Skin of body (tissue), 2 donors: ENCODE measurements around the gene MERTK. TPM values are rescaled to one million over a fixed set of nuclear protein-coding genes. Genes with fewer than 3 reads are reported as not detected.
"Not testable (repeated sequence)": the region's sequence is repeated elsewhere in the genome, so short reads cannot be mapped to it uniquely, and the experiment has no call there.

Experiments used
- DNase-seq: peaks from one replicate; lab custom pipeline; 2025; lab: John Stamatoyannopoulos, UW
- total RNA-seq: library from RNA; depleted of rRNA; stranded (reverse); fragments of >200 nt; gene quantifications from one replicate; pipeline ENCODE4 v1.2.3, GENCODE V29; 2014

MERTK gene
- total RNA-seq, 1 donor from 2014 or later = 9.5 TPM

GRCh38 chr2:111909997-111910396, 11.6 kb downstream of the MERTK start:
- not testable (repeated sequence) for DNase-seq

- DNase-seq = no peak
Measured at GRCh38 chr2:111910609-111911277, 12.3 kb downstream of the MERTK start.

- not testable (repeated sequence) for DNase-seq
Measured at GRCh38 chr2:111911295-111911977, 13.0 kb downstream of the MERTK start.

DNA sequence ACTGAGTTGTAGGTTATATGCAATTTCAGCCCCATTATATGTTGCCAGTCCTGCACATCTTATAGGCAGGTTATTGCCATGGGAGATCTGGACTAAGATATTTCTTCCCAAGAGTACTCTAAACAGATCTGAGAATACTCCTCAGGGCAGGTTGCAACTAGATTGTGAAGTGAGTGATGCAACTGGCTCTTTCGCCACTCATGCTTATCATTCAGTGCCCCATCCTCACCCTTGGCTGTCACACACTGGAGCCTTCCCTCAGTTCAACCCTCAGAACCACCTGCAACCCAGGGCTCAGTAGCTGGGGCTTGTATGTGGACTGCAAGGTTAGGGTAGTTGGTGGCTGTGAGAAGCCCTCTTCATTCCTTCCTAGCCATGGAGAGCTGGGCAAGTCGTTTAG, 14.1 kb downstream of the MERTK start:
- no peak for DNase-seq

- no peak for DNase-seq
Measured at GRCh38 chr2:111917106-111917505, 18.7 kb downstream of the MERTK start.

DNA sequence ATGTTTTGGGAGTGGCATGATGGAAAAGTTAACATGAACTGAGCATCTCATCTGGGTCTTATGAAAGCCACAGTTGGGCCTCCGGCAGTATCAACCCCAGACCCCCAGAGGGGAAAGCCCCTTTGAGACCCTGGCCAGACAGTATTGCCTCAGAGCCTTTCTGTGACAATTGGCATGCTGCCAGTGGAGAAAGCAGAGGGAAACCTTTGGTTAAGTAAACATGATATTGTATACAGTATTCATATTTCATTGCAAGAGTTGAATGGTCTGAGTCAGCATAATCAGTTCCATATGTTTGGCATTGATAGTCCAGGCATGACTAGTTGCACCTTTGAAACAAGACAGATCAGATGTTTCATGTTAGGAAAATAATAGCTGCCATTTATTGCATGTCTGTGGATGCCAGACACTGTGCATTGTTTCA, 20.0 kb downstream of the MERTK start:
- DNase-seq = peak; percentile 94

GRCh38 chr2:111919365-111919764, 21.0 kb downstream of the MERTK start:
- no peak for DNase-seq

- no peak for DNase-seq
Measured at GRCh38 chr2:111919794-111920608, 21.6 kb downstream of the MERTK start.

- peak; percentile 25 for DNase-seq
Measured at GRCh38 chr2:111923276-111923804, 24.9 kb downstream of the MERTK start.

- no peak for DNase-seq
Measured at GRCh38 chr2:111924617-111925107, 26.3 kb downstream of the MERTK start.

DNA sequence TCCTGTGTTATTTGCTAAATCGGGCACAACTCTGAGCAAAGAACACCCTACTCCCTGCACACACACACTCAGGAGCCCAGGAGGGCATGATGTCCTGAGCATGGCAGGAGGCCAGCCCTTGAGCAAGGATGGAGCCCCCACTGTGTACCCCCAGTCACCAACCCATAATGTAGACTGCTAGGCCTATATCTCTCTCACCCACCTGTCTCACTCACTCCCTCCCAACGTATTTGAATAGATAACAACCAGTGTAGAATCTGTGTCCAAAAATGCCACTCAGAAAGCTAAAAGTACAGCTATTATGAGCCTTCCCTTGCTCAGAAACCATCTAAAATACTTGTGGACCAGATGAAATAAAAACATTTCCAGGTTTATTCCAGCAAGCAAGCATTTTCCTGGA, 29.3 kb downstream of the MERTK start:
- DNase-seq = no peak

GRCh38 chr2:111930409-111930808, 32.0 kb downstream of the MERTK start:
- DNase-seq = no peak

DNA sequence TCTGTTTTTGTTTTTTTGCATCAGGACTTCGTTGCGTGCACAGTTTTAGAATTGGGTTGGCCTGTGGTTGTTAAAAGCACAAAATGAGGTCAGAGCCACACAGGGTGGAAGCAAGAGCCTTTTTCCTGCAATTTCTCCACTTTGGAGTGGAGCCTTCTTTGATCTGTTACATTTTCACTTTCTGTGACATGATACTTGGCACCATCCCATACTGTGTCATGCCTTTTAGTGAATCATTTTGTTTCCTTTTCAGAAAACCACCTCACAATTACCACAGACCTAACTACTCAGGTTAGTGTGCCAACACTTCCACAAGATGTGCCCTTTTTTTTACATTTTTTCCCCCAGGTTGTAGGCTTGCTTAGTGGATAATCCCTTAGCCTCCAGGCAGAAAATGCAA, 32.5 kb downstream of the MERTK start:
- DNase-seq = no peak

GRCh38 chr2:111932841-111933291, 34.5 kb downstream of the MERTK start:
- no peak for DNase-seq

DNA sequence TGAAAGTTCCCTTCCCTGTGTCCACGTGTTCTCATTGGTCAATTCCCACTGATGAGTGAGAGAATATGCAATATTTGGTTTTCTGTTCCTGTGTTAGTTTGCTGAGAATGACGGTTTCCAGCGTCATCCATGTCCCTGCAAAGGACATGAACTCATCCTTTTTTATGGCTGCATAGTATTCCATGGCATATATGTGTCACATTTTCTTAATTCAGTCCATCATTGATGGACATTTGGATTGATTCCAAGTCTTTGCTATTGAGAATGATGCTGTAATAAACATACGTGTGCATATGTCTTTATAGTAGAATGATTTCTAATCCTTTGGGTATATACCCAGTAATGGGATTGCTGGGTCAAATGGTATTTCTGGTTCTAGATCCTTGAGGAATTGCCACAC, 35.5 kb downstream of the MERTK start:
- not testable (repeated sequence) for DNase-seq

- DNase-seq = no peak
Measured at GRCh38 chr2:111936881-111937280, 38.5 kb downstream of the MERTK start.

DNA sequence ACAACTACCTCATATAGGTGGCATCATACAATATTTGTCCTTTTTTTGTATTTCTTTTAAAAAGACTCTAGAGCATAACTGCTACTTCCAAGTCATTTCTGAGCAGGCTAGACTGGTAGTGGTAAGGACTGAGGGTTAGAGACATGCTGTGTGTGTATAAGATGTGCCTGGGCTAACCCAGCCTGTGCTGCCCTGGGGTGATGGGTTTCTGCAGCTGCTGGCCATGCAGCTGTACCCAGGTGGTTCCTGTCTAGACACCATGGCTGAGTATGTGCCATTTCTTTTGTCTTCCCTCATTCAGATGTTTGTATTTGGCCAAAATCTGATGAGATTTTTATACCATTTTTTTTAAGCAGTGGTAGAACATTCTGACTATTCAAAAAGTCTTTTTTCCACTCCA, 40.0 kb downstream of the MERTK start:
- no peak for DNase-seq

DNA sequence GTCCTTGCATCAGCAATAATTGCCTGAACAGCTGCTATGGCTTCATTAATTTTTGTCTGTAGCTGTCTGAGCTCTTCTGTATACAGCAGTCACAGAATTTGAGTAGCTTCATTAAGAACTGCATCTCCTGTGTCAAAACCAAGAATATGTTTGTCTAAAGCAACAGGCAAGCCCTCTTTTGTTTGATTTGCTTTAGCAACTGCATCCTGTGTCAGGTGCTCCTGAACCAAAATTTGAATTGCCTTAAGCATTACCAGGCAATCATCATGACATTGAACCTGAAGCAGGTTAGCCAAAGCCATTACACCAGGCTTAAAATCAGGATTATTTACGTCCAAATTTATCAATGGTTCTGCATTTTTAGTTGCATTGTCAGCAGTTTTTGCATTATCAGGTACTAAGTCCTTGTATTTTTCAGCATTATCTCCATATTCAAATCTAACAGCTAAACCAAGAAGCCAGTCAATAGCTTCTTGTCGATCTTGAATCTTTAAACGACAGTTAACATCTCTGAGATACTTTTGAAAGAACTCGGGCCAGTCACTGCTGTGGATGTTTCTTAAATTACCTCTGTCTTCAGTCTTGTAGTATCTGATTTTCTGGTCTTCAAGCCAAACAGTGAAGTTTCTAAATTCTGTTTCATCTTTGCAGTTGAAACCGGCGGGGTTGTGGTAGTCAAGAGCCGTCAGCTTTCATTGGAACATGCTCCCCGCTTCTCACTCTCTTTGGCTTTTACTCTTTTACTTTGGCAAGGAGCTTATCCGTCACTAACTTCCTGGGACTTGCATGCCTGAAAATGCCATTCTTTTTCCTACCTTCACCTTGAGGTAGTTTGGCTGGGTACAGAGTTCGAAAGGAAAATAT, 42.2 kb downstream of the MERTK start:
- DNase-seq = no peak

DNA sequence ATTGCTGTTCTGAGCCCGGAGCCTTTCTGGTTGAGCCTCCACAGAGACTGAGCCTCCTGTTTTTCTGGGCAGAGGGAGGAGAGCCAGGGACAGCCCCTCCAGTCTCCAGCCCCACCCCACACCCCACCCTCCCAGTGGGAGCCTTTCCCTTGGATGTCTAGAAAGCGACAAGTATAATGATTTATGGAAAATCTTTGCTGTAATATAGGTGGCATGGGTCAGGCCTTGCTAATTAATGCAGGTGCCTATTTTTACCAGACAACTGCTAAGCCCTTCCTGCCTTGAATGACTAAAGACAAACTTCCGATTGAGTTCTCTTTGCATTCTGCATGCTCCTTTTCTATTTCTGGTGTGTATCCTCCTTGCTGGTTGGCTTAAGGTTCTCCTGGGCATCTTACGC, 43.1 kb downstream of the MERTK start:
- no peak for DNase-seq

DNA sequence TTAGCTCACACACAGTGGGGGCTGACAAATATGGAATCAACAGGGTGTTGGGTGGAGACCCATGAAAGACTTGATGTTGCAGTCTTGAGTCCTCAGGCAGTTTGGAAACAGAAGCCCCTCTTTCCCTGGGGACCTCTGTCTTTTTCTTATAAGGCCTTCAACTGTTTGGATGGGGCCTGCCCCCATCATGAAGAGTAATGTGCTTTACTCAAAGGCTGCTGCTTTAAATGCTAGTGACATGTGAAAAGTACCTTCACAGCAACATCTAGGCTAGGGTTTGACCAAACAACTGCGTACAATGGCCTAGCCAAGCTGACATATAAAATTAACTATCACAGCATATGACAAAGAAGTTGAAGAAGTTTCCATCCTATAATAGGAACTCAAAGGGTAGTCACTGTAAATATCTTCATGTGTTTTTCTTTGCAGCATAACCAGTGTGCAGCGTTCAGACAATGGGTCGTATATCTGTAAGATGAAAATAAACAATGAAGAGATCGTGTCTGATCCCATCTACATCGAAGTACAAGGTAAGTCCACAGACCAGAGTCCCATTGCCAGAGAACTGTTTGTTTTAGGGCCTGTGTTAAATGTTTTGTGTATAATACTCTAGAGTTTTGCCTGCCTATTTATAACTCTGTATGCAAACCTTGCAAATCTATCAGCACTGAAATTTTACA, 46.3 kb downstream of the MERTK start:
- no peak for DNase-seq
